Natural killer cell (primary cell): ENCODE measurements around the gene AUTS2. TPM values are rescaled to one million over a fixed set of nuclear protein-coding genes. Genes with fewer than 3 reads are reported as not detected.

Source experiments
- ATAC-seq, 3 donors: fragments of 150-1000 bp in 2 of 3; fragments of 200-7000 bp in 1 of 3; cut with Tn5 transposase; 1 replicate in 1 of 3; 2 replicates in 2 of 3; pipeline ENCODE4 v1.10.0; 2021; ENCODE audit warnings: mild to moderate bottlenecking in 2 of 3, moderate library complexity in 2 of 3
- DNase-seq, 2 donors: peaks; one replicate each; pipeline versions ENCODE4 v3.0.0 to v3.0.0-alpha.2; 2013 to 2021; ENCODE audit warnings: mixed read lengths in 1 of 2
- H3K27ac ChIP-seq: one replicate; pipeline ENCODE4 v1.5.1; 2013; ENCODE audit warnings: mild to moderate bottlenecking, low read length
- H3K27me3 ChIP-seq: one replicate; pipeline ENCODE4 v1.6.1; 2013; ENCODE audit warnings: low read length; ENCODE audit not compliant: control insufficient read depth, insufficient read depth
- H3K36me3 ChIP-seq: one replicate; pipeline ENCODE4 v1.6.1; 2013; ENCODE audit warnings: low read length; ENCODE audit not compliant: control insufficient read depth, insufficient read depth
- H3K4me1 ChIP-seq: one replicate; pipeline ENCODE4 v1.6.1; 2013; ENCODE audit warnings: low read length; ENCODE audit not compliant: control insufficient read depth, insufficient read depth
- H3K4me3 ChIP-seq: one replicate; pipeline ENCODE4 v1.5.1; 2013; ENCODE audit warnings: low read length
- H3K9me3 ChIP-seq: one replicate; pipeline ENCODE4 v1.6.1; 2013; ENCODE audit warnings: low read length; ENCODE audit not compliant: control insufficient read depth, insufficient read depth
- H3K27ac Mint-ChIP-seq, 2 donors: one replicate each; pipeline ENCODE4 v1.8.0; 2022; ENCODE audit warnings: mild to moderate bottlenecking in 2 of 2, mixed read lengths in 2 of 2, moderate library complexity in 1 of 2
- H3K27me3 Mint-ChIP-seq, 2 donors: one replicate each; pipeline ENCODE4 v1.8.0; 2022; ENCODE audit warnings: low read depth in 2 of 2, mixed read lengths in 2 of 2
- H3K36me3 Mint-ChIP-seq: one replicate; pipeline ENCODE4 v1.8.0; 2022; ENCODE audit warnings: mixed read lengths
- H3K4me1 Mint-ChIP-seq, 2 donors: one replicate each; pipeline ENCODE4 v1.8.0; 2022; ENCODE audit warnings: mixed read lengths in 2 of 2
- H3K4me3 Mint-ChIP-seq: one replicate; pipeline ENCODE4 v1.8.0; 2022; ENCODE audit warnings: mild to moderate bottlenecking, moderate library complexity, mixed read lengths
- H3K9me3 Mint-ChIP-seq, 2 donors: one replicate each; pipeline ENCODE4 v1.8.0; 2022; ENCODE audit warnings: mixed read lengths in 2 of 2
- CTCF ChIP-seq: fragments of 200-600 bp; IDR thresholded peaks from one replicate; pipeline ENCODE4 v1.8.0; 2022; ENCODE audit warnings: antibody characterized with exemption
- WGBS: methylation state at CpG from one replicate; pipeline ENCODE4 v1.1.7; 2013; ENCODE audit warnings: missing lambda C conversion rate; ENCODE audit not compliant: insufficient coverage; 5-methylcytosine and 5-hydroxymethylcytosine counted together
- intact Hi-C: fragments of 100-400 bp; cut with micrococcal nuclease; formaldehyde crosslinking; loops from one replicate; pipeline ENCODE4 v1.14.2; 2022
- total RNA-seq, 4 donors: library from RNA; stranded (reverse); fragments of 120-200 nt in 1 of 4; gene quantifications; one replicate each; pipeline versions ENCODE4 v1.2.3 to v1.2.4, GENCODE V29; 2013 to 2022

Gene AUTS2
- total RNA-seq, 3 donors from 2014 or later (not counting 1 experiment from before 2014, with no cell fraction given) = 147 to 197 (median 155) TPM

- Mint-ChIP-seq H3K9me3 (no peaks in the 10 kb centered on the region), H3K27me3 (peaks cover 5 to 24% of the 10 kb centered on the region in 2 donors), H3K4me3 (no peak overlapping the region), H3K27ac (no peak overlapping the region), H3K4me1 (peaks cover 0 to 8% of the 10 kb centered on the region in 2 donors), H3K36me3 (no peaks in the 10 kb centered on the region)
- H3K27ac ChIP-seq = no peak overlapping the region
- no peaks in the 10 kb centered on the region for H3K4me1 ChIP-seq
- no peaks in the 10 kb centered on the region for H3K27me3 ChIP-seq
- no peaks in the 10 kb centered on the region for H3K36me3 ChIP-seq
- no peaks in the 10 kb centered on the region for H3K9me3 ChIP-seq
- WGBS = 73% methylated on average over 2 of the region's 2 CpGs
- no peak for TF ChIP-seq CTCF
- DNase-seq (no peak), ATAC-seq (no peak)
- intact Hi-C loops = no loop called here
- H3K4me3 ChIP-seq = no peak overlapping the region
Measured at GRCh38 chr7:69714886-69715576, 116.8 kb downstream of the AUTS2 start.

GRCh38 chr7:69717221-69717620, 118.9 kb downstream of the AUTS2 start:
- Mint-ChIP-seq H3K4me1 (no peaks in the 10 kb centered on the region), H3K9me3 (no peaks in the 10 kb centered on the region), H3K36me3 (no peaks in the 10 kb centered on the region), H3K4me3 (no peak overlapping the region), H3K27me3 (peaks cover 4 to 11% of the 10 kb centered on the region in 2 donors), H3K27ac (no peak overlapping the region)
- Histone ChIP-seq H3K4me3 (no peak overlapping the region), H3K27ac (no peak overlapping the region), H3K4me1 (no peaks in the 10 kb centered on the region), H3K9me3 (no peaks in the 10 kb centered on the region), H3K36me3 (no peaks in the 10 kb centered on the region), H3K27me3 (no peaks in the 10 kb centered on the region)
- ATAC-seq (no peak), DNase-seq (no peak)
- TF ChIP-seq CTCF = no peak
- intact Hi-C loops = no loop called here
- 68% methylated on average over 2 of the region's 2 CpGs for WGBS

GRCh38 chr7:69719717-69720116, 121.4 kb downstream of the AUTS2 start:
- Histone ChIP-seq H3K9me3 (no peaks in the 10 kb centered on the region), H3K4me1 (no peaks in the 10 kb centered on the region), H3K27me3 (no peaks in the 10 kb centered on the region), H3K27ac (no peak overlapping the region), H3K4me3 (no peak overlapping the region), H3K36me3 (no peaks in the 10 kb centered on the region)
- H3K27ac Mint-ChIP-seq = no peak overlapping the region
- no peaks in the 10 kb centered on the region for H3K36me3 Mint-ChIP-seq
- peaks cover 0 to 7% of the 10 kb centered on the region in 2 donors for H3K27me3 Mint-ChIP-seq
- no peak for ATAC-seq
- no peak overlapping the region for H3K4me3 Mint-ChIP-seq
- no peaks in the 10 kb centered on the region for H3K4me1 Mint-ChIP-seq
- no peak for DNase-seq
- intact Hi-C loops = no loop called here
- no peak for TF ChIP-seq CTCF
- H3K9me3 Mint-ChIP-seq = no peaks in the 10 kb centered on the region

GRCh38 chr7:69722843-69723242, 124.6 kb downstream of the AUTS2 start:
- no peaks in the 10 kb centered on the region for H3K27me3 ChIP-seq
- DNase-seq = no peak
- Mint-ChIP-seq H3K9me3 (no peaks in the 10 kb centered on the region), H3K36me3 (no peaks in the 10 kb centered on the region), H3K4me3 (no peak overlapping the region), H3K27me3 (peaks cover 0 to under 1% of the 10 kb centered on the region in 2 donors), H3K4me1 (no peaks in the 10 kb centered on the region), H3K27ac (no peak overlapping the region)
- no peaks in the 10 kb centered on the region for H3K9me3 ChIP-seq
- no peaks in the 10 kb centered on the region for H3K36me3 ChIP-seq
- no peak for TF ChIP-seq CTCF
- no peak overlapping the region for H3K4me3 ChIP-seq
- no peak overlapping the region for H3K27ac ChIP-seq
- no peaks in the 10 kb centered on the region for H3K4me1 ChIP-seq
- ATAC-seq = no peak
- 94% methylated on average over 4 of the region's 4 CpGs for WGBS
- intact Hi-C loops = no loop called here
